ENCODE results near the gene MEGF6.

DNA sequence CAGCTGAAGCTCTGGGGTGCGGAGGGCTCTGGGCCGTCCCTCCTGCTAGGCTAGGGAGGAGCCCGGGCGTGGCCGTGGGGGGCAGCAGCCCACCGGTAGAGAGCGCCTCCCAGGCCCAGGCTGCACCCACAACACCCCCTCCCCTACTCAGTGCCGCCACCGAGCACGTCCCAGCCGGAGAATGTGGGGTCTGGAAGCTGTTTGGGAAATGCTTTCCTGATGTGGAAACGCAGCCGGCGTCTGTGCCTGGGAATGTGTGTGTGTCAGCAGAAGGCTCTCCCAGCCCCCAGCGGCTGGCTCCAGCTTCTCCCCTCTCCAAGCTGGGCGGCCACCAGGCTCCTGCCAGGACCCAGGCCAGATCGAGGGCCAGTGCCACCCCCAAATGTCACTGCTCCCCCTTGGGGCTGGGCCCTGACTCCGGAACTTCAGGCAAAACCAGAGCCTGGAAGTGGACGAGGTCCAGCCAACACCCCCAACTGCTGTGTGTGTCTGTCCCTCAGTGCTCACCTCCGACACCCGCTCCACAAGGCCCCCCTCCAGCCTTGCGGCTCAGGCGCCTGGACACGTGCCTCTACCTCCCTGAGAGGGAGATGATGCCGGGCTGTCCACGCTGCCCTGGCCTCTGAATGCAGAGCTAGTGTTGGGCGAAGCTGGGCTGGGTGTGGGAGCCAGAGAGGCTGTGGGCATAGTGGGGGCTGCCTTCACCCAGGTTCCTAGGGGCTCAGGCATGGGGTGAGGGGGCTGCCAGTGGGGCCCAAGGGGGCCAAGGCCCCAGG, 74.7 kb downstream of the MEGF6 start:
- TF ChIP-seq E2F5 (CRISPR knock-in tag; IDR thresholded peaks at IDR 0.05) (no peak), MLLT1 (IDR thresholded peaks at IDR 0.05) (no peak), CTCF (IDR thresholded peaks at IDR 0.05 in 2 of 3, conservative IDR thresholded peaks at IDR 0.05 in 1 of 3; ENCODE audit: insufficient read depth in 2 of 3, low read depth in 1 of 3, low read length in 3 of 3) (no peak), ZNF3 (CRISPR knock-in tag; IDR thresholded peaks at IDR 0.05) (no peak), FOXA3 (CRISPR knock-in tag; conservative IDR thresholded peaks at IDR 0.05 in 1 of 2, IDR thresholded peaks at IDR 0.05 in 1 of 2) (no peak)

Measured in K562 (cell line).